Measurements from ENCODE around the gene OLFML2A. TPM values are rescaled to one million over a fixed set of nuclear protein-coding genes. Genes with fewer than 3 reads are reported as not detected.
"Not testable (repeated sequence)": the region's sequence is repeated elsewhere in the genome, so short reads cannot be mapped to it uniquely, and the experiment has no call there.

OLFML2A gene
- total RNA-seq, 1 donor from 2014 or later: 22.3 TPM

- peak overlapping the region; percentile 89 for H3K4me3 ChIP-seq
- DNase-seq: peak; percentile 64
- peaks cover 48% of the 10 kb centered on the region for H3K27me3 ChIP-seq (ENCODE audit: low read depth)
- TF ChIP-seq CTCF (IDR thresholded peaks at IDR 0.05): no peak
- no peaks in the 10 kb centered on the region for H3K9me3 ChIP-seq
- H3K27ac ChIP-seq: peak overlapping the region; percentile 61
- peaks cover 12% of the 10 kb centered on the region for H3K4me1 ChIP-seq
- ATAC-seq: peak; percentile 1 to 16
- intact Hi-C loops (cut with DNase I): loop anchor here (5.0 kb wide), 1 partner anchor 83 kb away; the partner anchor contains the start of gene WDR38
- H3K36me3 ChIP-seq: no peaks in the 10 kb centered on the region
These were observed 7.2 kb upstream of the OLFML2A start for GRCh38 chr9:124769549-124770358.

- H3K9me3 ChIP-seq: no peaks in the 10 kb centered on the region
- H3K27ac ChIP-seq: peak overlapping the region; percentile 76
- no peak for TF ChIP-seq CTCF (IDR thresholded peaks at IDR 0.05)
- peak overlapping the region; percentile 89 for H3K4me3 ChIP-seq
- DNase-seq: peak; percentile 56
- peak; percentile 2 to 5 for ATAC-seq
- H3K27me3 ChIP-seq (ENCODE audit: low read depth): peaks cover 48% of the 10 kb centered on the region
- H3K36me3 ChIP-seq: no peaks in the 10 kb centered on the region
- intact Hi-C loops (cut with DNase I): loop anchor here (5.0 kb wide), 1 partner anchor 82 kb away; the partner anchor contains the start of gene WDR38
- H3K4me1 ChIP-seq: peaks cover 16% of the 10 kb centered on the region
These were observed 6.4 kb upstream of the OLFML2A start for GRCh38 chr9:124770359-124771020.

- Histone ChIP-seq H3K27me3 (ENCODE audit: low read depth) (peaks cover 48% of the 10 kb centered on the region), H3K4me3 (peak within 1 kb of the TSS; percentile 89), H3K9me3 (no peaks in the 10 kb centered on the region), H3K4me1 (peaks cover 19% of the 10 kb centered on the region), H3K27ac (peak within 1 kb of the TSS; percentile 76), H3K36me3 (no peaks in the 10 kb centered on the region)
- ATAC-seq (peak; percentile 96), DNase-seq (peak; percentile 98)
- peak; percentile 21 for TF ChIP-seq CTCF (IDR thresholded peaks at IDR 0.05)
- intact Hi-C loops (cut with DNase I): loop anchor here (5.0 kb wide), 1 partner anchor 81 kb away; the partner anchor contains the start of gene WDR38
These were observed 5.7 kb upstream of the OLFML2A start, which contains the start of gene NR6A1 for GRCh38 chr9:124771021-124771866. TSS of gene NR6A1 (minus strand) at chr9:124771311.

GRCh38 chr9:124771867-124772679, 4.9 kb upstream of the OLFML2A start:
- intact Hi-C loops (cut with DNase I): loop anchor here (5.0 kb wide), 1 partner anchor 80 kb away; the partner anchor contains the start of gene WDR38
- peaks cover 26% of the 10 kb centered on the region for H3K4me1 ChIP-seq
- no peaks in the 10 kb centered on the region for H3K36me3 ChIP-seq
- ATAC-seq (peak; percentile 48 to 58), DNase-seq (peak; percentile 75)
- H3K27ac ChIP-seq: peak overlapping the region; percentile 76
- peaks cover 46% of the 10 kb centered on the region for H3K27me3 ChIP-seq (ENCODE audit: low read depth)
- no peaks in the 10 kb centered on the region for H3K9me3 ChIP-seq
- TF ChIP-seq CTCF (IDR thresholded peaks at IDR 0.05): peak; percentile 94
- H3K4me3 ChIP-seq: peak overlapping the region; percentile 89

GRCh38 chr9:124772877-124773276, 4.1 kb upstream of the OLFML2A start:
- not testable (repeated sequence) for H3K27ac ChIP-seq, H3K36me3 ChIP-seq, H3K4me3 ChIP-seq, ATAC-seq, DNase-seq, H3K9me3 ChIP-seq
- intact Hi-C loops (cut with DNase I): loop anchor here (5.0 kb wide), 1 partner anchor 79 kb away; the partner anchor contains the start of gene WDR38
- peaks cover 26% of the 10 kb centered on the region for H3K4me1 ChIP-seq
- peaks cover 42% of the 10 kb centered on the region for H3K27me3 ChIP-seq (ENCODE audit: low read depth)
